Stimulated activated CD4-positive, alpha-beta T cell treated with anti-CD3 and anti-CD28 coated beads, Interleukin-15, amount 100 ng/mL, for 24 hours (primary cell): ENCODE results near the gene HMGB3.
"Not testable (repeated sequence)": the region's sequence is repeated elsewhere in the genome, so short reads cannot be mapped to it uniquely, and the experiment has no call there.

Experiments used
- DNase-seq: peaks from one replicate; pipeline ENCODE4 v3.0.0-alpha.2; 2020

Gene HMGB3

GRCh38 chrX:150982788-150983520, at the start of gene HMGB3:
Gene HMGB3, plus strand, starts transcription at chrX:150983335. Its CDS starts 2,265 bp downstream, at chrX:150985600.
- peak; percentile 87 for DNase-seq

GRCh38 chrX:150933945-150934350, 49.2 kb upstream of the HMGB3 start:
- DNase-seq: no peak

DNA sequence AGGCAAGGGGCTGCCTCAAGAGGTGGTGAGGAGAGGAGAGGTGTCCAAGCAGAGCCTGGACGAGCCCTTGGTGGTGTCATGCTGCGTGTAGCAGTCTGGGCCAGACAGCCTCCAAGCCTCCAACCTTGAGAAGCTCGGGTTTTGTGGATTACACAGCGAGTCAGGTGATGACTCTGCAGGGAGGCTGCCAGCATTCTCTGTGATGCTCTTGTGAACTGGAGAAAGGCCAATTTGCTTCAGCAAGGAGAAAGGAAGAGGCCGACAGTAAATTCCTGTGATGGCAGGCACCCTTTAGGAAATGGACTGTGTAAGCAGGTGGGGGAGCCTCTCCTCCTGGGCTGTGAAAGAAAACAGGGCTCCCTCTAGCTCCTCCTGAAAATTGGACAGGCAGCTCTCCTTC, 48.7 kb upstream of the HMGB3 start:
- DNase-seq: no peak

GRCh38 chrX:150935467-150935866, 47.7 kb upstream of the HMGB3 start:
- no peak for DNase-seq

DNA sequence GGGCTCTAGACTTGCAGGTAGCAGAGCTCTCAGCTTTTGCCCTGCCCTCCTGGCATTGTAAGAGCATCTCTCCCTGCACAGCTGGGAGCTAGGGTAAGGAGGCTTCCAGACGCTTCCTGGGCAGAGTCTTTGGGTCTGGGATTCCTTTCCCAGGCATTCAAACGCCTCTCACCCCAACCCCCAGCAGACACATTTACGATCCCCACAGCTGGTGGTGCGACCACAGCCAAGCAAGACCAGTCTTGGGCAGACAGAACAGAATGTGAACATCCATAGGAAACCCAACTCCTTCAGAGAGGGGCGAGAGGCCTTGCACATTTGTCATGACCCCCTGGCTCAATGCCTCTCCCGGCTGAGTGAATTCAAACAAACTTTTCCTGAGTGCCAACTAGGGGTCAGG, 46.6 kb upstream of the HMGB3 start:
- DNase-seq: no peak

GRCh38 chrX:150940844-150941495, 42.2 kb upstream of the HMGB3 start:
- no peak for DNase-seq

GRCh38 chrX:150941580-150941979, 41.6 kb upstream of the HMGB3 start:
- no peak for DNase-seq

GRCh38 chrX:150942942-150943594, 40.1 kb upstream of the HMGB3 start:
- DNase-seq: no peak

DNA sequence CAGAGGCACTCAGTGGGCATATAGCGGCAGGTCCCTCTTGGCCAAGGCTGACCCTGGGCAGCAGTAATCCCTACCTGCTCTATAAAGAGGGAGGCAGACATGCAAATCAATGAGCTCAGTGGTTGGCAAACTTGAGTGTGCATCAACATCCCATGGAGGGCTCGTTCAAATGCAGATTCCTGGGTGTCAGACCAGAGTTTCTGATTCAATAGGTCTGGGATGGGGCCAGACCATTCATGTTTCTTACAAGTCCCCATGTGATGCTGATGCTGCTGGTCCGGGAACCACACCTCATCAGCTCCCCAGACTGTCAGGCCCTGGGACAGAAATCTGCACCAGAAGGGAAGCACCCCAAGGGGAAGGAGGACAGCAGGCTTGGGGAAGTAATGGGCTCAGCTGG, 38.9 kb upstream of the HMGB3 start:
- DNase-seq: no peak

DNA sequence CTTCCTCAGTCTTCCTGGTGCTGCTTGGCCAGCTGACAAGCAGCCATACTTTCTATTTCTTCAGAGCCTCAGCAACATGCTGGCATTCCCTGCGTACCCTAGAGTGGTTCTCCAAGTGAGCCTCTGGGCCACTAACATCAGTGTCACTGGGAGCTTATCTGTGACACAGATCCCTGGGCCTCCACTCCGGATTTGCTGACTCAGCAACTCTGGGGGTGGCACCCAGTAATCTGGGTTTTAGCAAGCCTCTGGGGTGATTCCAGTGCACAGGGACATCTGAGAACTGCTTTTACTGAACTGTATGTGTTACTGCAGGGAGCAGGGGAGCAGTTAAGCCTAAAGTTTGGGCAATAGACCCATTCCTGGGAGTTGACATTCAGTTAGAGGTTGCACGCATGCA, 28.2 kb upstream of the HMGB3 start:
- DNase-seq: no peak

- no peak for DNase-seq
Measured at GRCh38 chrX:150955590-150955989, 27.5 kb upstream of the HMGB3 start.

- DNase-seq: no peak
Measured at GRCh38 chrX:150958177-150958576, 25.0 kb upstream of the HMGB3 start.

GRCh38 chrX:150959557-150959956, 23.6 kb upstream of the HMGB3 start:
- no peak for DNase-seq

DNA sequence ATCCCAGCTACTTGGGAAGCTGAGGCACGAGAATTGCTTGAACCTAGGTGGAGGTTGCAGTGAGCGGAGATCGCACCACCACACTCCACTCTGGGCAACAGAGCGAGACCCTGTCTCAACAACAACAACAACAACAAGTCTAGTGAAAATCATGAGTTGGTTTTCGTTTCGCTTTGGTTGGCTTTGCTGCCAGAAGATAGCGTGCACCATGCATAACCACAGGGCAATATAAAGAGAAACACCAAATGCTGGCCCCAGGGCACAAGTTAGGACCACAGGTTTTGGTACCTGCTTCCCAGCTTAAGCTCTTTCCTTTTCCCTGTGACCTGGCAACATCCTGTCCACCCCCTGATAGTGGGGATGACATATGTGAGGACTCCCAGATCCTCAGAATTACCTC, 21.5 kb upstream of the HMGB3 start:
- no peak for DNase-seq

DNA sequence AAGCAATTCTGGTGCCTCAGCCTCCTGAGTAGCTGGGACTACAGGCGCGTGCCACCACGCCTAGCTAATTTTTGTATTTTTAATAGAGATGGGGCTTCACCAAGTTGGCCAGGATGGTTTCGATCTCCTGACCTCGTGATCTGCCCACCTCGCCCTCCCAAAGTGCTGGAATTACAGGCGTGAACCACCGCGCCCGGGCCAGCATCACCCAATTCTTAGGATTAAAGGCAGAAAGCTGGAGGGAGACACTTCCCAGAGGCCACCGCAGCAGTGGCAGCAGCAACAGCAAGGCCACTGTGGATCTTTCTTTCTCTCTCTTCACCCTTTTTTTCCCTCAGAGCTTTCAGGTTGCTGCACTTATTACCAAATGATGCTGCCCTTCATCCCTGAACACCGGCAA, 18.7 kb upstream of the HMGB3 start:
- not testable (repeated sequence) for DNase-seq

- no peak for DNase-seq
Measured at GRCh38 chrX:150966235-150966634, 16.9 kb upstream of the HMGB3 start.

DNA sequence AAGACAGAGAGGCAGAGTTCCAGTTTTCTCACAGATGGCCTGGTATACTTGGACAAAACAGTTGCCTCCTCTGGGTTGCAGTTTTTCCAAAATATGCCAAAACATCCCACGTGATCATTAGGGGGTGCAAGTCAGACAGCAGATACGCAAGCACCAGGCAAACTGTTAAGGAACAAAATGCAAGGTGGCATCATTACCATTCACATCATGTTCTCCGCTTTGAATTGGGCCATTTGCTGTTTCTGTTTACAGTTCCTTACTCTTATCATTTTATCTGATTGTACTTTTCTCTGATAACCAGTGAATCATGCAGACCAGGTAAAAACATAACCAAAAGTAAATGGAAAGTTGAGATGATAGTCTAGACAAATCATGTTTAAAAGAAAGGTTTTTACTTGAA, 16.4 kb upstream of the HMGB3 start:
- no peak for DNase-seq

DNA sequence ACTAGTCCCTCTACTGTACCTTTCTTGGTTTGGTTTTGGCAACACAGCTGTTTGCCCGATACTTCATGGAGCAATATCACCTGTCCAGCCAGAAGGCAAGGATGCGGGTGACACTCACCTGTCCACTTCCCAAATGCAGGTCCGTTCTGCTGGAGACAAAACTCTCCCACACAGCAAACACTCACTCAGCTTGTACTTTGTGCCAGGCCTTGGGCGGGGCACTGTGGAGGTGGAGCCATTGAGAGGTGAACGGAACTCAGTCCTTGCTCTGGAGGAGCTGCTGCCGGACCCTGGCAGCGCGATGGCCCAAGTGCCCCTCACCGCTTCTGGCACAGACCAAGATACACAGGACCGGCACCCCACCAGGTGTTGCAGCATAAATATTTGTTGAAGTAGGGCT, 15.3 kb upstream of the HMGB3 start:
- no peak for DNase-seq

DNA sequence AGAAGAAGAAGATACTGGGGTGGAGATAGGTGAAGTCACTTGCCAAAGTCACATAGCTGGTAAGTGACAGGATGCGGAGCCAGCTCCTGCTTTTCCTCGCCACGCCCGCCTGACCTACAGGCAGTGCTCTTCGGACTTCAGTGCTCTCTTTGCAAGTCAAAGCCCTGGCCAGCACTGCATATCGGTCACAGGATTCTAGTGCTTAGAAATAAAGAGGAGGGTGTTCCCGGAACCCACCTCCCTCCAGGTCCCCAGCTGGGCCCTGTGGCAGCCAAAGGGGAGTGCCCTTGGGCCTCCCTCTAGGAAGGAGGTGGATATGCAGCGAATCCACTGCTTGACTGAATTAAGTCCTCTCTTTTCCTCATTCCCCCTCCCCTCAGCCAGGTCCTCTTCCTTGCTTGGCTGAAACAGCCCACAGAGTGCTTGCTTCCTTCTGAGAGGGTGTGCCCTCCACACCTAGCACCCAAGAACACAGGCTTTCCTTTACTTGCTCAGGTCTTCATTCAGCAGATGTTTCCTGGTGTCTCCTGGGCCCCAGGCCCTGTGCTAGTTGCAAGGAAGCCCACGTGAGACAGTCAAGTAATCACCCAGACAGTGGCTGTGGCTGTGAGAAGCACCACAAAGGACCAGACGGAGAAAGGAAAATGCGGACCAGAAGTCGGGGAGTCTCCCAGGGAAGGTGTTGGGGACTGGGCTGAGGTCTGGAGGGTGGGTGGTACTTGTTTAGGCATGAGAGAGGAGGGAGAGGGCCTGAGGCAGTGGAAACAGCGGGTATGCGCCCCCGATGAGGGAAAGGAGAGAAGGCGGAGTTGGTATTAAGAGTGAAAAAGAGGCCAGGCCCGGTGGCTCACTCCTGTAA, 14.0 kb upstream of the HMGB3 start:
- no peak for DNase-seq

GRCh38 chrX:150972450-150972849, 10.7 kb upstream of the HMGB3 start:
- no peak for DNase-seq

DNA sequence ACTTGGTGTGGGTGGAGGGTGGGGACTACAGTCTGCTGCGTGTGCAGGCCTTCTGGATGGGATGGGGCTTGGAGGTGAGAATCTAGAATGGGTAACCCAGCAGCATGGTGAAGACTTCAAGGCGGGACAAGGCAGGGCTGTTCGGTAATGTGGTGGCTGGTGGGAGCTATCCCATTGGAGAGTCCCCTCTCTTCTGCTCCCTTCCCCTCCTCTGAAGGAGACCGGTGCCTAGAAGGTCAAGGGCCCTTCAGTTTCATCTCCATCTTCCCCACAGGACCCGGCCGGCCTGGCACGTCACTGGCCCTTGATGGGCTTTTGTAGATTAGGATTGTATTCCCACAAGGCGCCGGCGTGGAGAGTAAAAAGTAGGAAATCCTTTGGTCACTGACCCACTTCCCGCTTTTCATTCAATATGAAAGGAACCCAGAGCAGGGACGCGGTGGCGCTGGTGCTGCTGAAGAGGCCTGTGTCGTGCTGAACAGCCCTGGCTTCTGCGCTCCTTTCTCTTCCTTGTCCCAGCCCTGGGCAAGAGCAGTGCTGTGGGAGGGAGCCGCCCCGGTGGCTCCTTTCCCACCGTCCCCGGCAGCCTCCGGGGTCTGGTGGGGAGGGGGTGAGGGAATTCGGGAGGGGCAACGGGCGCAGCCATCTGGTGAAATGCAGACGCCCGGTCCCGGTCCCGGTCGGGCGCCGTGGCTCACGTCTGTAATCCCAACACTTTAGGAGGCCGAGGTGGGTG, 7.3 kb upstream of the HMGB3 start:
- DNase-seq: peak; percentile 3

DNA sequence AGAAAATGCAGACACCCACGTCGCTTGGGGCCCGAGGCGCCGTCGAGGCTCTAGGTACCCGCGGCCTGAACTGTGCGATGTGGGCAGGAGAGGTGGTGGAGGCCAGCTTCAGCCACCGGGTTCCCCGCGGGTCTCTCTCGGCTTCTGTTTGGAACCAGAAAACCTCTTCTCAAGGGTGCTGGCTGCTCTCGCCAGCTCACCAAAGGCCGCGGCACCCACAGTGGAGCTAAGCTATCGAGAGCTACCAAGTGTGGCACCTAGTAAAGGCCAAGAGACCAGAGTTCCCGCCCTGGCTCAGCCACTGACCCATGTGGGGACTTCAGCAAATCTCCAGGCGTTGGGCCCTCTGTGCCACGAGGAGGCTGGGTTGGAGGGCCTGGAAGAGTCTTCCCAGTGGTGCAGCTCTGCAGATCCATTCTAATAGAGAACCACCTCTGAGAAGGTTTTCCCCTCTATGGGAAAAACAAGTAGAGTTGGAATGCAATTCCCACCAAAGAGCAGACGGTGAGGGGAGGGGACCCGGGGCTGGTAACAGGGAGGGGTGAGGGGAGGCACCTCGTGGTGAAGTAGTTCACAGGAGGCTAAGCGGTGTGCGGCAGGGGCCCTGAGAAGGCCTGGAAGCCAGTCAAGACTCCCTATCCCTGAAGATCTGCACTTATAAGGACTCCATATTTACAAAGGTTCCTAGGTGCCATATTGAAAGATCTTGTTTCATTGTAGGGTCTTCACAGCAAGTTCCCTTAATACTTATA, 5.5 kb upstream of the HMGB3 start:
- DNase-seq: no peak
